ENCODE data around the gene EPN2.

EPN2 gene

DNA sequence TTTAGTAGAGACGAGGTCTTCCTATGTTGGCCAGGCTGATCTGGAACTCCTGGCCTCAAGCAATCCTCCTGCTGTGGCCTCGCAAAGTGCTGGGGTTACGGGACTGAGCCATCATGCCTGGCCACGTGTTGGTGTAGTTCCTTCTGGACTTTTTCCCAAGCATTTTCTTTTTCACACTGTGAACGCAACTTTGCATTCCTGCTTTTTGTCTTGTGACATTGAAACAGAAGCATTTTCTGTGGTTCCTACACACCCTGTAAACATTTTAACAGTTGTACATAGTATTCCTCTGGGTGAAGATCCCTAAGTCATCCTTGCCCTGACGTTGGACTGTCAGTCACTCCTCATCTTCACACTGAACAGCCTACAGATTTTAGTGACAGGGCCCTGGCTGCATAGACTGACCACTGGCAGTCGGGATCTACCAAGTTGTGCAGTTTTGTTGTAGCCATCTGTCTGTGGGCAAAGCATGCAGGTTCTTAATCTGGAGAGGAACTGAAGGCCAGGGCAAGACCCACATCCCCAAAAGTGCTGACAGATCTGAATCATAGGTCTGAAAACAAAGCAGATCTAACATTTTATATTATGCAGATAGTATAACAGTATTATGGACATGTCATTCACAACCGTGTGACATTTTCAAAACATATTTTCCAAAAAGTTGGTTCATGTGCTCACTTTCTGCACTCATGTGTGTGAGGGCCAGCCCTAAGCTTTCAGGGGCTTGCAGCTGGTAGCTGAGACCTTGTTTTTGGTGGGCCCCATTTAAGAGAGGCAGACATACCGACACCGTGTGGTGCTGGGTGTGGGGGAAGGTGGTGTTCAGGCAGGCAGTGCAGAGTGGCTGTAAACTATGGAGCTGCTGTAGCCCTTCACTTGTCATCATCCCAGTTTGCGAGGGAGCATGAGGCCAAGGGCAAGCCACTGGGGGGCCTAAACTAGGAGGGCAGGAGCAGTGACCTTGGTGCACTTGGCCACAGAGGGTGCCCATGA, 59.9 kb downstream of the EPN2 start:
- peak; percentile 71 for DNase-seq

DNA sequence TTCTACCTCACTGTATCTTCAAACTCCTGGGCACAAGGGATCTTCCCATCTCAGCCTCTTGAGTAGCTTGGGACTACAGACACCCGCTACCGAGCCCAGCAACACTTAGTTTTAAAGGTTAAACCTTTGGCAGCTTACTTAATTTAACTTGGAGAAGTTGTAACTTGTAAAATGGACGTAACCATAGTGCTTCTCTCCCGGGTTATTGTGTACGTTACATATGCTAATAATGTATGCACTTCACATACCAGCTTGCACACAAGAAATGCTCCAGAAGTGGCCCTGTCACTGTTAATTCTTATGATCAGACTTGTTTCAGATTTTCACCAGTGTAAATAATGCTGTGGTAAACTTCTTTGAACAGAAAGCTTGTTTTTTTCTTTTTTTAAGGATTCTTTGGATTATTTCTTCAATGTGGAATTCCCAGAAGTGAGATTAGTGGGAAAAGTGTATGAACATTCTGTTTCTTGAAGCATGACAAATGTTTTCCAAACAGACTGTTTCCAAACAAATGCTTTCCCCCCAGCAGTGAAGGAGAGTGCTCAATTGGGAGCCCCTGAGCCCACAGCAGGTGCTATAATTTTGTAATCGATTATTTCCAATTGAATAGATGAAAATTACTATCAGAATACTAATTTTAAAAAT, 61.5 kb downstream of the EPN2 start:
- DNase-seq = no peak

DNA sequence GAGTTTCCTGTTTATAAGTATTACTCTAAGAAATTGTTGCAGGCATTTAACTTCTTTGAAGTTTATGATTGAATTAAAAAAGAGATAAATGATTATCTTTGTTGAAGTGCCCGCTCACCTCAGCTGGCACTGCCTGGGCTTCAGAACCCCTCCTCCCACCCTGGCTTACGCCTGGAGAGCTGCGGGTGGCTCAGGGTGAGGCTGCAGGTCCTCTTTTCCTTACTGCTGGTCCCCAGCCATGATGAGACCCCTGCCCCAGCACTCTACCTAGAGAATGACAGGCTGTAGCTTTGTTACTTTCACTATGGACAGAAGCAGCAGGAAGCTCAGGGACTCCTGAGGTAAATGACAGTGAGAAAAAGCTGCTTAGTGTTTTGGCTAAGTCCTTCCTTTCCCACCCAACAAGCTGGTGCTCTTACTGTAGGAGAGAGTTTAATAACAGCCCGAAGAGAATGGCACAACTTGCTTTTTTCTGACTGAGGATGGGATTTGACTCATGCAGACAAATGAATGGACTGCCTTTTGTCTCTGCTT, 62.1 kb downstream of the EPN2 start:
- DNase-seq = no peak

DNA sequence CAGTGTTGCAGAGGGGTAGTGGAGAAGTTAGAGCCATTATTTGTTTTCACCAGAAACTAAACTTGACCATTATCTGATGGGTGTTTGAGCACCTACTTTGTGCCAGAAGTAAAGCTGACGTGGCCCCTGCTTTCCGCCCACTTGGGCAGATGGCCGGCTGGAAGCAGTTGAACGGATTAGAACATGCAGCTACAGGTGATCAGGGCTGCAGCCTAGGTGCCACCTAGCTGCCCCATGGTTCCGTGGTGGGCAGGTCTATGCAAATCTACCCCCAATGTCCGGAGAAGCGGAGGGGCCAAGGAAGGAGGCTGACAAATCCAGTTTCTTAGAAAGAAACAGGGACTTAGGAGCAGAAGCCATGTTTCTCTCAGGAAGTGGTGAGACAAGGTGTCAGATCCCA, 62.7 kb downstream of the EPN2 start:
- no peak for DNase-seq

DNA sequence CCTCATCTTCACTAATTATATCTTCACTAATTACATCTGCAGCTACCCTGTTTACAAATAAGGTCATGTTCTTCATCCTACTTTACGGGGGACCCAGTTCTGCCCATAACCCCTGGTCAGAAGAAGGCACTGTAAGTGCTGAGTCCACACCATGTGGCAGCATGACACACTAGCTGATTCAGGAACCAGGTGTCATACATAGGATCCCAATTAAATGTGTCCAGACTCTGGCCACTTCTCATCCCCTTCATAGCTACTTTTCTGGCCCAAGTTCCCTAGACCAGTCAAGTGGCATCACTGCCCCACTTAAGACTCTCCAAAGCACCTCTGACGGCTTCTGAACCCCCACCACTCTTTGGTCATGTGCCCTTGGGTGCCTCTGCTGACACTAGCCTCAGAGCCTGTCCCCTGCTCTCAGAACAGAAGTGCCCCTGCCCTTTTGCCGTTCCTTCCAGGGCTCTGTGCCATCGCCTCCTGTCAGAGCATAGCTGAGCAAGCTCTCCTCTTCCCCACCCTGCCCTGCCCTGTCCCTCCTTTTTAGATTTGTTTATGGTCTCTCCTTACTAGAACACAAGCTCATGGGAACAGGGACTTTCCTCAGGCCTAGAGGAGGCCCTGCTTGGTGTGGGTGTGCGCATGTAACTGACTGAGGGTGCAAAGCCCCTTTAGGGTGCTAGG, 64.2 kb downstream of the EPN2 start:
- DNase-seq = no peak

DNA sequence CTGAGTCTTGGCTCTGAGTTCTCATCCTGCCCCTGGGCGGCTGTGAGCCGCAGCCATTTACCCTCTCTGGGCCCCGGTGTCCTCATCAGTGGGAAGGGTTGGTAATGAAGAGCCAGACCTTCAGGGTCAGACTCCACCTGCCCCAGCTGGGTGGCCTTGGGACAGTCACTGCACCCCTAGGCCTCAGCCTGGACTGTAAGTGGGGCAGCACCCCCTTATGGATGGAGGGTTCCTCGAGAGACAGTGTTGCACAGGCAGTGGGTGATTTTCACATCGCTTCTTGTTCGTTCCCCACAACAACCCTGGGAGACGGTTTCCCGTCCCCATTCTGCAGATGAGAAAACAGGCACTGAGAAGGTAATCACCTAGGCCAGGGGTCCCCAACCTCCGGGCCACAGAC, 64.8 kb downstream of the EPN2 start:
- no peak for DNase-seq

DNA sequence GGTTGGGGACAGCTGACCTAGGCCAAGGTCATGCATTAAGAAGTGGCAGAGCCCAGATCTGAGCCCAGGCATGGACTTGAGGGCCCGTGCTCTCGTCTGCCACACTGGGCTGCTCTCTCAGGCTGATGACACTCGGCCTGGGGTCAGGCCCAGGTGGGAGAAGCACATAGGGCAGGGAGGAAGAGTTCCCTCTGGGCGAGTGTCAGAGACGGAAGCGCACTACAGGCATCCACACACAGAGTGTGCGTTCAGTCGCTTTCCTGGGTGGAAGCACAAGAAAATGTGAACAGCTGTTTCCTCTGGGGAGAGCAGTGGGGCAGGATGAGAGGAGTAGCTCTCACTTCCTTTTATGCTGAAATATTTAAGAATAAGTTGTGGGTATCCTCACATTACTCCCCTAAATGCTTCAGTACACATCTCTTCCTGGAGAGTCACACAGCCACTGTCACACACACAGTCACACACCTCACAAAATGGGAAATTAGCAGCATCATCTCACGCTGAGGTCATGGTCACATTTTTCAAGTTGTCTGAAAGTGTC, 65.7 kb downstream of the EPN2 start:
- DNase-seq = peak; percentile 88

DNA sequence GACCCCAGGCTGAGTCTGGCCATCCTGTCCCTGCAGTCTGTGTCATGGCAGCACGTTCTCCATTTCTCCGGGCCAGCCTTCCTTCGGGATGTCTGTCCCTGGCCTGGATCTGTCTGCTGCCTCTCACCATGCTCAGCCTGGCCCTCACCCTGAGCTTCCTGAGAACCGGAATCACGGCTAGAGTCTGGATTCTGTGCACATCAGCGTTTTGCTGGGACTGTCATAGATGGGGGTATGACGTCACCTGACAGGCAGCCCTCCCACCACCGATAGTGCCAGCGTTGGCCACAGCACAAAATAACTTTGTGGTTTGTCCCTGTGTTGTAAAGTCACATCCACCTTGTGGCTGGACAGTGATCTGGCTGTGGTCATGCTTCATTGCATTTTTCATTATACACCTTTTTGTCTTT, 66.2 kb downstream of the EPN2 start:
- peak; percentile 40 for DNase-seq

DNA sequence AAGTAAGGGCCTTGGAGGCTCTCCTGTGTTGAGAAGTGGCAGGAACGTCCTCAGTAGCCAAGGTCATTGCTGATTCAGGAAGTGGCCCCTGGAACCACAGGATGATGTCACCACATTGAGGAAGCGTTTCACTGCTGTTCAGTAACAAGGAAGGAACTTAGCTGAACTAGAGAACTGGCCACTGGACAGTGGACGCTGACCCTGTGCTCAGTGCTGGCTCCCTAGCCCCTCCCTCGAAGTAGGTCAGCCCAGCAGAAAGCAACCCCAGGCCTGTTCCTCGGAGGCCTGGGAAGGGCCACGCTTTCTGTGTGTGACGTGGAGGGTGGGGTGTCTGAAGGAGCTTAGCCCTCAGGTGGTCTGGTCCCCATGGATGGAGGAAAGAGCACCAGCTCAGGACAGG, 67.0 kb downstream of the EPN2 start:
- DNase-seq = peak; percentile 94

DNA sequence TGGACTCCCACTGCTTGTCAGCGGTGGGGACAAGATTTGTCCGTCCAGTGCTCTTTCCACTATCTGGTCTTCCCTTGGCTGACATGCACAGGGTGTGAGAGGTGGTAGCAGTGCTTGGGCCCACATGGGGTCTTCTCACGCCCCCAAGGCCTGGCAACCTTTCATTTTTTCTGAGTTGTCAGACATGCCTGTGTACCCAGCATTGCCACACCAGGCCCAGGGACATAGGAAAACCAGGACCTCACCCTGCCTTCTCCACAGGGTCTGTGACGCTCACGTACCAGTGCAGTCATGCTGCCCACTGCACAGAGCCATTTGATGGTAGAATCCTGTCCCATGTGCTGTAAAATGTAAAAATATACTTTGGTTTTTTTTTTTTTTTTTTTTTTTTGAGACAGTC, 67.6 kb downstream of the EPN2 start:
- no peak for DNase-seq

DNA sequence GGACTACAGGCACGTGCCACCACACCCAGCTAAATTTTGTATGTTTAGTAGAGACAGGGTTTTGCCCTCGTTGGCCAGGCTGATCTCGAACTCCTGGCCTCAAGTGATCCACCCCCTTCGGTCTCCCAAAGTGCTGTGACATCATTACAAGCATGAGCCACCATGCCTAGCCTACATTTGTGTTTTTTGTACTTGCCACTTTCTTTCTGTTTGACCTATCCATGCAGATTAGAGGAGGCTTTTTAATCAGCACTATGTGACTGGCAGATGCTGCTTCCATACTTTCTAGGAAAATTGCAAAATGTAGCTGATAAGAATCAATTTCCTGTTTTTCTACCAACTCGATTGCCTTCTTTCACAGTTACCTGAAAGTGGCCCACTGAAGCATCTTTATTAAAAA, 68.1 kb downstream of the EPN2 start:
- peak; percentile 22 for DNase-seq

DNA sequence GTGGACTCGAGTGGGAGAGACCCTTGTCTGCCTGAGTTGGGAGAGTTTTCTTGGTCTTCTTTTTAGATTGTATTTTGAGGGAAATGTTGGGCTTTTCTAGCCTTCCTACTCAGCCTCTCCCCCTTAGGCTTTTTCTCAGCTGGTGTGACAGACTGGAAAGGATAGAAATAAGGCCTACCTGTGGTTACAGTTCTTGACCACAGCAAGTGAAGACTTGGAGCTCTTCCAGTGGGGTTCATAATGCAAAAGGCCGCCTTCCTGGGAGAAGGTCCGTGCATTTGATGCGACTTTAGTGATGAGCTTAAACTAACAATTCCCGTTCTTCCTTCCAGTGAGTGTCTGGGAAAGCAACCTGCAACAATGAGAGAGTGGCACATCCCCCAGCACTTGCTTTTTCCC, 68.6 kb downstream of the EPN2 start:
- no peak for DNase-seq

DNA sequence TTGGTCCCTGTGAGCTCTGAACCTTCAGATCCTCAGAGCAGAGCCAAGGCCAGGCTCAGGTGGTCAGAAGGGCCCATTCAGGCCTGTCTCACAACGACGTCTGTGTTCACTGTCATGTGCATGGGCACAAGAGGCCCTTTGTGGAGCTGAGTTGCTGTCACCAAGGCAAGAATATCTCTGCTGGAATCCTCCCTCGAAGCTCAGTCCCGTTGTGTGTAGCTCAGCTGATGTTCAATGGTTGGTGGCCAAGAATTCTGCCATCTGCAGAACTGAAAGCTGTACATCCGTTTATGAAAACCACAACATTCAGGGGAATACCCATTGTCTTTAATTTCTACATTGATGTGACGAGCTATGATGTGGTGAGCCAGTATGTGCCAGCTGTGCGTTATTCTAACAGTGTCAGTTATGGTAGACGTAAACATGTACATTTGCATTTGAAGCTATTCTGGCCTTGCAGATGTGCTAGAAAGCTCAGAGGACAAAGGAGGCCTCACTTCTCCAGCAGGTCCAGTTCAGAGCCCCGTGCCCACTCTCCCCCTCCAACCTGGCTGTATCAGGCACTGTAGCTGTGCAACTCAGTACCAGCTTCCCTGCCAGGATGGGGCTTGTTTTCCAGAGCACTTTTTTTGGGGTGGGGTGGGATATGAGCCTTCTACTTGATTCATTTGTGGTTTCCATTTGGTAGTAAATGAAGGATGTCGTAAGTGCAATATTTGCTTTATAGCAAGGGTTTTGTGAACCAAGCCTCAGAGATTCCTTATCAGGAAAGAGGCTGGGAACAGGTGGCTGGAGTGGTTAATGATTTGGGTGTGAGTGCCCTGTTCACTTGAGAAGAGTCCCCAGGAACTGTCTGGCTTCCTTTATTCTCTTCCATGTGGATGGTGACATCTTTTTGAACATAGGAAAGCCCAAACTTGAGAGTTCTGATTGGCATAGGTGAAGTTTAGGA, 69.3 kb downstream of the EPN2 start:
- peak; percentile 93 for DNase-seq

DNA sequence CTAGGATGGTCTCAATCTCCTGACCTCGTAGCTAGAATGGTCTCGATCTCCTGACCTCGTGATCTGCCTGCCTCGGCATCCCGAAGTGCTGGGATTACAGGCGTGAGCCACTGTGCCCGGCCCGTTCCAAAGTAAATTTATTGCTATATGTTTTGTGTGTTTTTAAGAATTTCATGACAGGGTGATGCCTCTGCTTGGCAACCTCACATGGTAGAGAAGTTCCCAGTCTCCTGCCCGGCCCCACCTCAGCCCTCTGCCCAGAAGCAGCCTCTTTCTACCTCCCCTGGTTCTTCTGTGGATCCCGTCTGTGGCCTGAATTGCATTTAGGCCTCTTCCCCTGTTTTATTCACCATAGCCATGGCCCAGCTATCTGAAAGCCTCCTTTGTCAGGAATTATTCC, 70.4 kb downstream of the EPN2 start:
- DNase-seq = no peak

DNA sequence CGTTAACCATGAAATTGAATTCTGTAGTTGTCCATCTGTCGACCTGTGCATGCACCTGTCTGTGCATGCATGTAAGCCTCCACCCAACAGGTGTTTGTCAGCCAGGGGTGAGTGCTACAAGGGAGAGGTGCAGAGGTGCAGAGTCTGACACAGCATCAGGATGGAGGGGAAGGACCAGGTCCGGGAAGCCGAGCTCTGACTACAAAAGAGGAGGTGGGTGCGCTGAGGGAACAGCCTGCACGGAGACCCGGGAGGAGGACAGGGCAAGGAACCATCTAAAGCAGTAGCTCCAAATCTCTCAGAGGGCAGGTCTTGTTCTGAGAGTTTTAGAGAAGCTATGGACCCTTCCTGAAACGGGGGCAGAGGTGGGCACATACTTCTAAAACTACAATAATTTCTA, 71.2 kb downstream of the EPN2 start:
- DNase-seq = no peak

DNA sequence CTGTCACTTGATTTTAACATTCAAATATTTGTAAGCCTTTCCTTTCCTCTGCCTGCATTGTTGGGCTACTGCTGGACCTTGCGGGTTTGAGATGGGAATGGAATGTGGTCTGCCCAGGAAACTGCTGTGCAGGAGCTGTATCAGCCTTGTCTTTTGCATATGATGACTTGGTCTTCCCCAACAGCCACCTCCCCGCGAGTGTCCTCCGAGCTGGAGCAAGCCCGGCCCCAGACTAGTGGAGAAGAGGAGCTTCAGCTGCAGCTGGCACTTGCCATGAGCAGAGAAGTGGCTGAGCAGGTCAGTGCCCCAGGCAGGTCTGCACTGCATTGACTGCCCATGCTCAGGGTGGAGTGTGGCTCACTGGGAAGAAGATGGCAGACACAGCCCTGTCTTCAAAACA, 72.5 kb downstream of the EPN2 start:
- DNase-seq = no peak

DNA sequence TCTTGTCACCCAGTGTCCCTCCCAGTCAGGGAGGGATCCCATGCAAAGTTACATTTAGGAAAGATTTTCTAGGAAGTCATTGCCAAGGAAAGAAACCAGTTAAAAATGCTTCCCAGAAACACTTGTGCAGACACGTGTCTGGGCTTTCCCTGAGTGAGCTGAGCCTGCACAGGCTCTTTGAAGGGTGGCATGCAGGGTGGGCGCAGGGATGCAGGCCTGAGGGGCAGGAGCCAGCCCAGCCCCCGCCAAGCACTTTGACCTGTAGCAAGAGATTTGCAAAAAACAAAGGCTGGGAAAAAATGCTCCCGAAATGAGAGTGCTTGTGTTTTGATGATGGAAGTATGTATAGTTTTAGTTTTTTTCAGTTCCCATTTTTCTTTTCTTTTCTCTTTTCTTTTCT, 73.0 kb downstream of the EPN2 start:
- DNase-seq = no peak

DNA sequence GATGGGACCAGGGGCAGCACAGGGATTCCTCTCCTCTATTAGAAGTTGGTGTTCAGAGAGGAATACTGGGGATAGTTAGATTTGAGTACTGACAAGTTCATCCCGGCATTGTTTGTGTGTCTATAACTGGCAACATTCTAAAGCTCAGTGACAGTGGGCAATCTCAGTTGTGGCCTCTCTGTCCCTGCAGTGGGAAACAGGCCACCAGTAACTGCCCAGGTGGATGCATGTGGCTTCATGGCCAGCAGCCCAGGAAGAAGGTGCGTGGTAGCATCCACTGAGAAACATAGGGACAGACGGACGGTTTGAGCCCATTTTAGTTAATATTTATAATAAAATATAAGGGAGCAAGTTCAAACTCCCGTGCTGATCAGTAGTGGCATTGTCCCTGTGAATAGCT, 73.8 kb downstream of the EPN2 start:
- no peak for DNase-seq

DNA sequence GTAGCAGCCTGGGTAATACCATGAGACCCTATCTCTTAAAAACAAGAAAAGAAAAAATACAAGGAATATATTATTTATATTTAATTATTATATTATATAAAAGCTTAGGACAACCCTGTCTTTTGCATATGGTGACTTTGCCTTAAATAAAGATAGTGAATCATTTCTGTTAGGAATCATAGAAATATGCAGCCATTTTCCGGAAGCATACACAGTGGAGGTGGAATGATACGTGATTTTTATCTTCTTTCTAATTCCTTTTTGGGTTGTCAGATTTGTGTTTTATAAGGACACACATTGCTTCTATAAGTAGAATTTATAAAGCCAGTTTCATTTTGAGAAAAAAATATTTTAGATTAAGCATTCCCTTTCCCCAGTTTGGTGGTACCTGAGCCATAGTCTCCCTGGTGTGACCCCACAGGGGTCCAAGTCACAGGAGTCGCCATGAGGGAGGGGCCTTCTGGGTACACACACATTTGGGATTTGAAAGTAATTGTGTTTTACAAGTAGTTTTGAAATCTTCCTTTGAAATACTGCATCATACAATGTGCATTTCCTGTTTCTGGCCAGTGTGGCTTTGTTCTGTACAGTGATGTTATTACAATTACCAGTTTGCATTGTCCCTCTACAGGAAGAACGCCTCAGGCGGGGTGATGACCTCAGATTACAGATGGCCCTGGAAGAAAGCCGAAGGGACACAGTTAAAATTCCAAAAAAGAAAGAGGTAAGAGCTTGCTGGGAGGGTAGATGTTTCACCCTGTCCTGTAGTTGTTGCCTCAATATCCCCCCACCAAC, 74.5 kb downstream of the EPN2 start:
- DNase-seq = peak; percentile 87

DNA sequence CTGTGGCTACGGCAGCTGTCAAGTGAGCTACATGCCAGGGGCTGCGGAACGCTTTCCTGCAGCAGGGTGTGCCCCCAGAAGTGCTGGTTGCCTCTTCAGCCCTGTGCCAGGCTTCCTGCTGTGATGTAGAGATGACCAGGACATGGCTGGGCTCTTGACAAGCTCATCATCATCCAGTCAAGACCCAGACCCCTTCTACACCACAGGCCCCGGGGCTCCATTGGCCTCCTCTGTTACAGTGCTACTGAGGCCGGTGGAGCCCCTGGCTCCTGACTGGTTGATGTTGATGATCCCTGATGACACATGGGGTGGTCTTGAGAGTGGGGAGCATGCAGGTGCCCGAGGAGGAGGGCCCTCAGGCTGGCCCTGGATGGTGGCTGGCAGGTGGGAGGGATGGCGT, 75.2 kb downstream of the EPN2 start:
- DNase-seq = no peak

DNA sequence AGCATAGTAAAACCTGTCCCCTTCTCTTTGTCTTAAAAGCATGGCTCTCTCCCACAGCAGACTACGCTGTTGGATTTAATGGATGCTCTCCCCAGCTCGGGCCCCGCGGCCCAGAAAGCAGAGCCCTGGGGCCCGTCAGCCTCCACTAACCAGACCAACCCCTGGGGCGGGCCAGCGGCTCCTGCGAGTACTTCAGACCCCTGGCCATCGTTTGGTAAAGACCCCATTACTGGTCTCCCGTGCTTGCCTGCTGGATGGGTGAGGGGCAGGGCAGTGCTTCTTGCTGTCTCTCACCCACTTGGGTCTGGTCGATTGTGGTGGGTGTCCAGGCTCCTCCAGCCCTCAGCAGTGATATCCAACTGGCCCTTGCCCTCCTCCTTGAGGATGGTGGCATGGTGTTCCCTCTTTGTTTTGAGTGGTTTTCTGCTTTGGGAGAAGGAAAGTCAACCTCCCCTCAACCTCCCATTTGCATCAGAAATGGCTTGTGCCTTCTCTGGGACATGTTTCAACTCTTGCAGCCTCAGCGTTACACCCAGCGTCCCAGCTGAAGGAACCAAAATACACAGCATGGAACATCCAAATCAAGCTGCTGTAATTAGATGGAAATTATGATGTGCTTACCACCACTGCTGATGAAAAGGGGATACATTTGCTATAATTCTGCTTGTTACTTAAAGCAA, 76.0 kb downstream of the EPN2 start:
- no peak for DNase-seq

Measured in MV-4-11 (cell line).